ENCODE data around the gene CMKLR1.

- TF ChIP-seq CTCF (IDR thresholded peaks at IDR 0.05) (no peak), POLR2A (IDR thresholded peaks at IDR 0.05) (no peak), POLR2AphosphoS5 (IDR thresholded peaks at IDR 0.05; ENCODE audit: insufficient read depth in 1 of 2, low read depth in 1 of 2) (no peak)
These were observed 81.5 kb downstream of the CMKLR1 start for GRCh38 chr12:108257610-108258106.
